HepG2 (cell line): Measurements from ENCODE around the gene MND1. TPM values are rescaled to one million over a fixed set of nuclear protein-coding genes. Genes with fewer than 3 reads are reported as not detected.

ENCODE experiments used
- AHR ChIP-seq: IDR thresholded peaks from 2 replicates; pipeline ENCODE4 v1.6.1; 2018; ENCODE audit warnings: missing genetic modification reagents, missing compliant biosample characterization
- BRCA1 ChIP-seq: sonication (generic); formaldehyde crosslinking; IDR thresholded peaks from 2 replicates; pipeline ENCODE4 v1.4.0; 2020; ENCODE audit warnings: missing genetic modification reagents
- KAT7 ChIP-seq: IDR thresholded peaks from 2 replicates; pipeline ENCODE4 v1.6.1; 2018; ENCODE audit warnings: borderline replicate concordance, missing compliant biosample characterization
- KDM2A ChIP-seq: sonication (generic); formaldehyde crosslinking; IDR thresholded peaks from 2 replicates; pipeline ENCODE4 v1.4.0; 2020; ENCODE audit warnings: low read depth, missing genetic modification reagents, borderline replicate concordance
- REXO4 ChIP-seq: sonication (generic); formaldehyde crosslinking; IDR thresholded peaks from 2 replicates; pipeline ENCODE4 v1.8.0; 2022; ENCODE audit warnings: missing genetic modification reagents, mild to moderate bottlenecking, borderline replicate concordance
- U2AF2 ChIP-seq: fragments of 200-400 bp; formaldehyde crosslinking; IDR thresholded peaks from 2 replicates; pipeline ENCODE4 v1.6.1; 2017; ENCODE audit warnings: low read depth, mild to moderate bottlenecking, low read length
- ZNF274 ChIP-seq: sonication (generic); formaldehyde crosslinking; IDR thresholded peaks from 2 replicates; pipeline ENCODE4 v1.5.1; 2020; ENCODE audit warnings: mild to moderate bottlenecking, missing genetic modification reagents
- ZNF850 ChIP-seq: sonication (generic); formaldehyde crosslinking; conservative IDR thresholded peaks from 2 replicates; pipeline ENCODE4 v1.9.0; 2021; ENCODE audit warnings: mild to moderate bottlenecking, missing genetic modification reagents
- ZSCAN30 ChIP-seq: sonication (generic); formaldehyde crosslinking; IDR thresholded peaks from 2 replicates; pipeline ENCODE4 v1.5.0; 2020; ENCODE audit warnings: mild to moderate bottlenecking, missing genetic modification reagents
- polyA plus RNA-seq, 8 experiments: library from polyadenylated mRNA; depleted of rRNA in 3 of 8; stranded (reverse) in 7 of 8; unstranded in 1 of 8; fragments of >200 nt; fragmentation: Illumina TruSeq in 4 of 8; extraction: Trizol in 4 of 8; gene quantifications; 2 replicates each; pipeline versions ENCODE4 v1.2.1 to v1.2.3, GENCODE V29; 2011 to 2016; ENCODE audit warnings: low read depth in 4 of 8, missing spikeins in 1 of 8, mixed read lengths in 1 of 8; ENCODE audit not compliant: insufficient read depth in 1 of 8
- total RNA-seq, 5 experiments: library from RNA; depleted of rRNA; stranded (reverse); fragments of >200 nt; fragmentation: Illumina TruSeq; extraction: Trizol; gene quantifications; 2 replicates each; pipeline ENCODE4 v1.2.3, GENCODE V29; 2016; ENCODE audit warnings: low read depth in 1 of 5
- TF ChIP-seq, protein P1 (sequence below): sonication (generic); formaldehyde crosslinking; IDR thresholded peaks from 2 replicates; pipeline ENCODE4 v1.5.0; 2020; ENCODE audit warnings: missing genetic modification reagents
- TF ChIP-seq, protein P2 (sequence below), 2 experiments: sonication (generic) in 1 of 2; formaldehyde crosslinking in 1 of 2; IDR thresholded peaks; 2 replicates each; pipeline versions ENCODE4 v1.6.1 to v1.9.0; 2014 to 2022; ENCODE audit warnings: antibody characterized with exemption in 1 of 2, borderline replicate concordance in 1 of 2, inconsistent platforms in 1 of 2, low read depth in 1 of 2, missing genetic modification reagents in 1 of 2
- TF ChIP-seq, protein P3 (sequence below): sonication (generic); formaldehyde crosslinking; IDR thresholded peaks from 2 replicates; pipeline ENCODE4 v1.4.0; 2020; ENCODE audit warnings: mild to moderate bottlenecking, missing genetic modification reagents

MND1 gene
- total and polyA plus RNA-seq, 2 of the 13 experiments (the other 11 are each of a cell fraction or from before 2014, with no cell fraction given), result 4.8 to 30.7 TPM

DNA sequence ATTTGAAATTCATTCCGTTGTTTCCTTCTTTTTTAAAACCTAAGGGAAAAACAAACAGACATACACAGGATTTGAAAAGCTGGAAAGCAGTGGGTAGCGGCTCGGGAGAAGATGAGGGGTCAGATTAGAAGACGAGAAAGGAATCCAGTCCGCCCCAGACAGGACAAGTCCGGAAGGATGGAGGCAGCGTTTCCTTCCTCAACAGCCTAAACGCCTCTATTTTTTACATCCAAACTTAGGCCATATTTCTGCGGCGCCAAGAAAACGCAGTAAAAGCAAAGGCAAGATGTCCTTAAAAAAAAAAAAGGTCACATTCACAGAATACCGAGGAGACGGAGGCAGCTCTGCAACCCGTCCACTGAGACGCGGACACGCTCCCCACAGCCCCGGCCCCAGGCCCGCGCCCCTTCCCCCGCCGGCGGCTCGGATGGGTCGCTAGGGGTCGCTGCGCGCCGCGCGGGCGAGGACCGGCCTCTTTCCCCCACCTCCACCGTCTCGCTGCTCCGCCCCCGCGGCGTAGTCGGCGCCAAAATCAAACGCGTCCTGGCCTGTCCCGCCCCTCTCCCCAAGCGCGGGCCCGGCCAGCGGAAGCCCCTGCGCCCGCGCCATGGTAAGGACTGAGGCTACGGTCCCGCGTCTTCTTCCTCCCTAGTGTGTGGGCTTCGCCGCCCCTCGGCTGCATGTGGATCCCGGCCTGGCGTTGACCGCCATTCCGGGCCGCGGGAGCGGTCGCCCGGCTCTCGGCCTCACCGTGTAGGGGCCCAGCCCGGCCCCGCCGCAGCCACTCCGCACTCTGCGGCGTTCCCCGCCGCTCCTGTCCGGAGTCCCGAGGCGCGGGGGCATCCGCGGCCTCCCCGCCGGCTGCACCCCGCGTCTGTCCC lies at the start of gene MND1 (continued):
- TF ChIP-seq ZNF274 (CRISPR knock-in tag), result peak; percentile 91
- TF ChIP-seq KDM2A (CRISPR knock-in tag), result peak; percentile 93
- no peak for TF ChIP-seq ZNF850
- TF ChIP-seq, protein P1, sequence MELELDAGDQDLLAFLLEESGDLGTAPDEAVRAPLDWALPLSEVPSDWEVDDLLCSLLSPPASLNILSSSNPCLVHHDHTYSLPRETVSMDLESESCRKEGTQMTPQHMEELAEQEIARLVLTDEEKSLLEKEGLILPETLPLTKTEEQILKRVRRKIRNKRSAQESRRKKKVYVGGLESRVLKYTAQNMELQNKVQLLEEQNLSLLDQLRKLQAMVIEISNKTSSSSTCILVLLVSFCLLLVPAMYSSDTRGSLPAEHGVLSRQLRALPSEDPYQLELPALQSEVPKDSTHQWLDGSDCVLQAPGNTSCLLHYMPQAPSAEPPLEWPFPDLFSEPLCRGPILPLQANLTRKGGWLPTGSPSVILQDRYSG (CRISPR knock-in tag), result peak; percentile 40; the same call in 1 of the 2 replicates
- TF ChIP-seq, protein P2, sequence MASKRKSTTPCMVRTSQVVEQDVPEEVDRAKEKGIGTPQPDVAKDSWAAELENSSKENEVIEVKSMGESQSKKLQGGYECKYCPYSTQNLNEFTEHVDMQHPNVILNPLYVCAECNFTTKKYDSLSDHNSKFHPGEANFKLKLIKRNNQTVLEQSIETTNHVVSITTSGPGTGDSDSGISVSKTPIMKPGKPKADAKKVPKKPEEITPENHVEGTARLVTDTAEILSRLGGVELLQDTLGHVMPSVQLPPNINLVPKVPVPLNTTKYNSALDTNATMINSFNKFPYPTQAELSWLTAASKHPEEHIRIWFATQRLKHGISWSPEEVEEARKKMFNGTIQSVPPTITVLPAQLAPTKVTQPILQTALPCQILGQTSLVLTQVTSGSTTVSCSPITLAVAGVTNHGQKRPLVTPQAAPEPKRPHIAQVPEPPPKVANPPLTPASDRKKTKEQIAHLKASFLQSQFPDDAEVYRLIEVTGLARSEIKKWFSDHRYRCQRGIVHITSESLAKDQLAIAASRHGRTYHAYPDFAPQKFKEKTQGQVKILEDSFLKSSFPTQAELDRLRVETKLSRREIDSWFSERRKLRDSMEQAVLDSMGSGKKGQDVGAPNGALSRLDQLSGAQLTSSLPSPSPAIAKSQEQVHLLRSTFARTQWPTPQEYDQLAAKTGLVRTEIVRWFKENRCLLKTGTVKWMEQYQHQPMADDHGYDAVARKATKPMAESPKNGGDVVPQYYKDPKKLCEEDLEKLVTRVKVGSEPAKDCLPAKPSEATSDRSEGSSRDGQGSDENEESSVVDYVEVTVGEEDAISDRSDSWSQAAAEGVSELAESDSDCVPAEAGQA (IDR thresholded peaks at IDR 0.05; ENCODE audit: low read depth), result no peak
- TF ChIP-seq, protein P2 (CRISPR knock-in tag; IDR thresholded peaks at IDR 0.05; ENCODE audit: borderline replicate concordance), result peak; percentile 88; the same call in 1 of the 2 replicates
- TF ChIP-seq, protein P3, sequence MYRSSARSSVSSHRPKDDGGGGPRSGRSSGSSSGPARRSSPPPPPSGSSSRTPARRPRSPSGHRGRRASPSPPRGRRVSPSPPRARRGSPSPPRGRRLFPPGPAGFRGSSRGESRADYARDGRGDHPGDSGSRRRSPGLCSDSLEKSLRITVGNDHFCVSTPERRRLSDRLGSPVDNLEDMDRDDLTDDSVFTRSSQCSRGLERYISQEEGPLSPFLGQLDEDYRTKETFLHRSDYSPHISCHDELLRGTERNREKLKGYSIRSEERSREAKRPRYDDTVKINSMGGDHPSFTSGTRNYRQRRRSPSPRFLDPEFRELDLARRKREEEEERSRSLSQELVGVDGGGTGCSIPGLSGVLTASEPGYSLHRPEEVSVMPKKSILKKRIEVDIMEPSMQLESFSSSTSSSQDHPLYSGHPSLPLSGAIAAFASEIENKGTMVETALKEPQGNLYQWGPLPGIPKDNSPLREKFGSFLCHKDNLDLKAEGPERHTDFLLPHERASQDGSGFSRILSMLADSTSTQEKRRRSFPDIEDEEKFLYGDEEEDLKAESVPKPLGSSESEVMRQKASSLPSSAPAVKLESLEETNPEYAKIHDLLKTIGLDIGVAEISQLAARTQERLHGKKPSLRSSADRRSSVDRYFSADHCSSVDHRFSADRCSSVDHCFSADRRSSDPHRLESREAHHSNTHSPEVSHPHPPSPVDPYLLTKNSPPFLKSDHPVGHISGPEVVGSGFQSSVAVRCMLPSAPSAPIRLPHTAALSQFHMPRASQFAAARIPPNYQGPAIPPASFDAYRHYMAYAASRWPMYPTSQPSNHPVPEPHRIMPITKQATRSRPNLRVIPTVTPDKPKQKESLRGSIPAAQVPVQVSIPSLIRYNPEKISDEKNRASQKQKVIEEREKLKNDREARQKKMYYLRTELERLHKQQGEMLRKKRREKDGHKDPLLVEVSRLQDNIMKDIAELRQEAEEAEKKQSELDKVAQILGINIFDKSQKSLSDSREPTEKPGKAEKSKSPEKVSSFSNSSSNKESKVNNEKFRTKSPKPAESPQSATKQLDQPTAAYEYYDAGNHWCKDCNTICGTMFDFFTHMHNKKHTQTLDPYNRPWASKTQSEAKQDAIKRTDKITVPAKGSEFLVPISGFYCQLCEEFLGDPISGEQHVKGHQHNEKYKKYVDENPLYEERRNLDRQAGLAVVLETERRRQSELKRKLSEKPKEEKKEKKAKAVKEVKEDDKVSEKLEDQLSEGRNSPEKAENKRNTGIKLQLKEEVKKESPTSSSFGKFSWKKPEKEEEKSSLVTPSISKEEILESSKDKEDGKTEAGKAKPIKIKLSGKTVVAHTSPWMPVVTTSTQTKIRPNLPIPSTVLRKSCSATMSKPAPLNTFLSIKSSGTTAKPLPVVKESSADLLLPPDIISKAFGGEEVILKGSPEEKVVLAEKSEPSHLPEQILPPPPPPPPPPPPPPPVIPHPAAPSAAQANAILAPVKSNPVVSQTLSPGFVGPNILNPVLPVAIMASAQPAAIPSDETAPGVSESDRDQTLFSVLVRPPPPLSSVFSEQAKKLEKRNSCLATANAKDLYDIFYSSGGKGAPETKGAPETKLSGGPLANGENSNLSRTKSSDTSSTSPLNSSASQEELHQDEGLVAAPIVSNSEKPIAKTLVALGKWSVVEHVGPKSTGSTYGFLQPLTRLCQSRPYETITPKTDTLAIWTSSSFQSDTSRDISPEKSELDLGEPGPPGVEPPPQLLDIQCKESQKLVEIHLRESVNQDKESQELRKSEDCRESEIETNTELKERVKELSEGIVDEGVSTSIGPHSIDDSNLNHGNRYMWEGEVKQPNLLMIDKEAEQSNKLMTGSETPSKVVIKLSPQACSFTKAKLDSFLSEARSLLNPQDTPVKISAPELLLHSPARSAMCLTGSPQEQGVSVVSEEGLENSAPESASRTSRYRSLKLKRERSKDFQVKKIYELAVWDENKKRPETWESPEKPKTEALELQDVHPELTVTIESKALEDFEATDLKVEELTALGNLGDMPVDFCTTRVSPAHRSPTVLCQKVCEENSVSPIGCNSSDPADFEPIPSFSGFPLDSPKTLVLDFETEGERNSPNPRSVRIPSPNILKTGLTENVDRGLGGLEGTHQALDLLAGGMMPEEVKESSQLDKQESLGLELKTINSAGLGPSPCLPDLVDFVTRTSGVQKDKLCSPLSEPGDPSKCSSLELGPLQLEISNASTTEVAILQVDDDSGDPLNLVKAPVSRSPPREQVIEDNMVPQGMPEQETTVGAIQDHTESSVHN (CRISPR knock-in tag), result 0 out of 2 replicates have a peak, but pooled peaks have one; percentile 40
- 0 out of 2 replicates have a peak, but pooled peaks have one; percentile 31 for TF ChIP-seq BRCA1 (CRISPR knock-in tag)
- peak; percentile 48; the same call in 1 of the 2 replicates for TF ChIP-seq KAT7 (CRISPR knock-in tag)
- no peak for TF ChIP-seq U2AF2
- 0 out of 2 replicates have a peak, but pooled peaks have one; percentile 34 for TF ChIP-seq ZSCAN30
- peak; percentile 77; the same call in 1 of the 2 replicates for TF ChIP-seq REXO4 (CRISPR knock-in tag)
- TF ChIP-seq AHR (CRISPR knock-in tag), result peak; percentile 31; the same call in 1 of the 2 replicates
